GM18502 (cell line): ENCODE measurements around the gene BHLHE23.
"Not testable (repeated sequence)": the region's sequence is repeated elsewhere in the genome, so short reads cannot be mapped to it uniquely, and the experiment has no call there.

Source experiments
- ATAC-seq: cut with Tn5 transposase; IDR thresholded peaks from one replicate; pipeline ENCODE4 v1.9.1; 2021; ENCODE audit warnings: mild to moderate bottlenecking; ENCODE audit not compliant: unreplicated experiment, poor library complexity

BHLHE23 gene

GRCh38 chr20:62962891-62963613 lies 43.7 kb downstream of the BHLHE23 start:
- ATAC-seq = no peak

- no peak for ATAC-seq
Measured at GRCh38 chr20:62962221-62962879, 44.4 kb downstream of the BHLHE23 start.

GRCh38 chr20:62961799-62962198 lies 45.0 kb downstream of the BHLHE23 start:
- ATAC-seq = no peak

GRCh38 chr20:62961310-62961783 lies 45.4 kb downstream of the BHLHE23 start:
- ATAC-seq = no peak

GRCh38 chr20:62960446-62961309 lies 46.1 kb downstream of the BHLHE23 start:
- ATAC-seq = not testable (repeated sequence)

- no peak for ATAC-seq
Measured at GRCh38 chr20:62959998-62960436, 46.7 kb downstream of the BHLHE23 start.

GRCh38 chr20:62959101-62959971 lies 47.4 kb downstream of the BHLHE23 start:
- no peak for ATAC-seq

- no peak for ATAC-seq
Measured at GRCh38 chr20:62958388-62959100, 48.2 kb downstream of the BHLHE23 start.

- ATAC-seq = no peak
Measured at GRCh38 chr20:62957136-62958117, 49.3 kb downstream of the BHLHE23 start.

GRCh38 chr20:62956387-62957135 lies 50.2 kb downstream of the BHLHE23 start:
- ATAC-seq = no peak
